HG02970 (cell line): ENCODE measurements around the gene TMEM132E.
"Not testable (repeated sequence)": the region's sequence is repeated elsewhere in the genome, so short reads cannot be mapped to it uniquely, and the experiment has no call there.

ENCODE experiments used
- ATAC-seq: cut with Tn5 transposase; IDR thresholded peaks from one replicate; pipeline ENCODE4 v1.9.1; 2021; ENCODE audit warnings: mild to moderate bottlenecking, moderate library complexity, moderate number of reproducible peaks; ENCODE audit not compliant: unreplicated experiment, low FRiP score

Gene TMEM132E

GRCh38 chr17:34579017-34579946, at the start of gene TMEM132E:
TMEM132E (plus strand) TSS chr17:34579582; CDS start chr17:34581077, 1,495 bp downstream.
- no peak for ATAC-seq

- no peak for ATAC-seq
Observed at GRCh38 chr17:34530918-34531317, 48.5 kb upstream of the TMEM132E start.

GRCh38 chr17:34532281-34533065, 46.9 kb upstream of the TMEM132E start:
- ATAC-seq, result no peak

GRCh38 chr17:34533806-34534527, 45.4 kb upstream of the TMEM132E start:
- no peak for ATAC-seq

GRCh38 chr17:34537445-34537844, 41.9 kb upstream of the TMEM132E start:
- ATAC-seq, result no peak

- not testable (repeated sequence) for ATAC-seq
Observed at GRCh38 chr17:34538582-34538981, 40.8 kb upstream of the TMEM132E start.

GRCh38 chr17:34539881-34540280, 39.5 kb upstream of the TMEM132E start:
- no peak for ATAC-seq

GRCh38 chr17:34542700-34543336, 36.6 kb upstream of the TMEM132E start:
- ATAC-seq, result no peak

GRCh38 chr17:34547453-34548063, 31.8 kb upstream of the TMEM132E start:
- ATAC-seq, result no peak

GRCh38 chr17:34549966-34550365, 29.4 kb upstream of the TMEM132E start:
- ATAC-seq, result no peak

- ATAC-seq, result no peak
Observed at GRCh38 chr17:34553907-34554306, 25.5 kb upstream of the TMEM132E start.

- no peak for ATAC-seq
Observed at GRCh38 chr17:34556384-34556783, 23.0 kb upstream of the TMEM132E start.

- ATAC-seq, result no peak
Observed at GRCh38 chr17:34556931-34557330, 22.5 kb upstream of the TMEM132E start.

GRCh38 chr17:34561328-34561727, 18.1 kb upstream of the TMEM132E start:
- ATAC-seq, result no peak

GRCh38 chr17:34562387-34562786, 17.0 kb upstream of the TMEM132E start:
- no peak for ATAC-seq

GRCh38 chr17:34565713-34566112, 13.7 kb upstream of the TMEM132E start:
- no peak for ATAC-seq

GRCh38 chr17:34566201-34566600, 13.2 kb upstream of the TMEM132E start:
- ATAC-seq, result no peak

GRCh38 chr17:34566873-34567272, 12.5 kb upstream of the TMEM132E start:
- ATAC-seq, result no peak

GRCh38 chr17:34567691-34568465, 11.5 kb upstream of the TMEM132E start:
- no peak for ATAC-seq
